GF-D8 (cell line): ENCODE measurements around the gene EFTUD2.

ENCODE experiments used
- DNase-seq: peaks from one replicate; lab custom pipeline; 2025; lab: John Stamatoyannopoulos, UW

Gene EFTUD2

GRCh38 chr17:44887971-44888954 is 11.0 kb downstream of the EFTUD2 start:
- peak; percentile 79 for DNase-seq

DNA sequence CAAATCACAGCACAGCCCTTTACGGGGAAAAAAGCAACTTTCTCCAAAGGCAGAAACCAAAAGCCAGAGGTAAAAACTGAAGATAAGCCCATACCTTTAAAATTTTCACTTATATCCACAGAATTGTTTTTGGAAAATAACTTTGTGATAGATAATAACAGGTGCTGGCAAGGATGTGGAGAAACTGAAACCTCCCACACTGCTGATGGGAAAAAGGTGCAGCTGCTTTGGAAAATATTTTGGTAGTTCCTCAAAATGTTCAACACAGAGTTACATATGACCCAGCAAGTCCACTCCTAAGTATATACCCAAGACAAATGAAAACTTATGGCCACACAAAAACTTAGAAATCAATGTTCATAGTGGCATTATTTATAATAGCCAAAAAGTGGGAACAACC is 12.2 kb downstream of the EFTUD2 start:
- DNase-seq: peak; percentile 39

DNA sequence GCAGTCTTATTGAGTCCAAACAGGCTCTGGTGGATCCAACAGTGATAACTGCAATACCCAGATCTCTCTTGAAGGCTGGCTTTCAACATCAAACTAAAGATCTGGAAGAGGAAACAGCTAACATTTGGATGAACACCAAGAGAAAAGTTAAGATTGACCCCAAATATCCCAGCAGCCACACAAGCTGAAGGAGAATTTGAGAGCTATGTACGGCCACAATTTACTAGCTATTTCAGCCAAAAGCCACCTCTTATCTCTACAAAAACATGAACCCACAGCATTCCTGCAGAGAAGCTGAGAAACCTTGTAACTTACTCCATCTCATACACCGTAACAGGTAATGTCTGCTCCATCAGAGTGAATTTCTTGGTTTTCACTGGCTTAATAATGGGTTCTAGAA is 14.3 kb downstream of the EFTUD2 start:
- no peak for DNase-seq

GRCh38 chr17:44881145-44881544 is 18.1 kb downstream of the EFTUD2 start:
- DNase-seq: no peak

DNA sequence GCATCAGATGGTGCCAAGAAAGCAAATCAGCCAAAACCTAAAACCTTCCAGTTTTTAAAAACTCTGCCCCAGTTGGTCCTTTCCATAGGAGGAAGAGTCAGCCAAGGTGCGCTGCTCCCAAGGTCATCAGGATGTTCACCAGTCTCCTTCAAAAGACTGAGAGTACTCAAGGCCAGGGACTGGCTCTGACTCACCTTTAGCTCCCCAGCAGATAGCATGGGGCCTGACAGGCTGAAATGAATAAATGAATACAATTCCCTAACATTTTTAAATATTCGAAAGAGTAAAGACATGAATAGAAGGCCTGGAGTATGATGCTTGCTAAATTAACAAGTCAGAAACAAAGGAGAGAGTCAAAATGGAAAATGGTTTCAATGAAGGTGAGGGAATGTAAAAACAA is 19.2 kb downstream of the EFTUD2 start:
- DNase-seq: no peak

GRCh38 chr17:44879376-44879775 is 19.9 kb downstream of the EFTUD2 start:
- DNase-seq: no peak

- DNase-seq: peak; percentile 8
Measured at GRCh38 chr17:44878627-44879221, 20.5 kb downstream of the EFTUD2 start.

DNA sequence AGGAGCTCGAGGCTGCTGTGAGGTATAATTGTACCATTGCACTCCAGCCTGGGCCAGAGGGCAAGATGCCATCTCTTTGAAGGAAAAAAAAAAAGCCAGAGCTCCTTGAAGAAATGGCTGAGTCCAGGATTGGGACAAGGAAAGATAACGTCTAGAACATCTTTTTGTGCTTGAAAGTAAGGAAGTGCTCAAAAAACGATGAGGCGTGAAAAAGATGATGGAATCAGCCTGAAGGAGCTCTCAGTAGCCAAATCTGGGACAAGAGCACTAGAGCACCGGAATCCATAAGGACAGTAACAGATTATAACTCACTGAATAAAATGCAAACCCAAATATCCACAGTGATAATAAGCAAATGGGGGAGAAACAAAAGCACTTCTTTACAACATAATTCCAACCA is 22.1 kb downstream of the EFTUD2 start:
- no peak for DNase-seq

- DNase-seq: no peak
Measured at GRCh38 chr17:44875761-44876160, 23.5 kb downstream of the EFTUD2 start.

DNA sequence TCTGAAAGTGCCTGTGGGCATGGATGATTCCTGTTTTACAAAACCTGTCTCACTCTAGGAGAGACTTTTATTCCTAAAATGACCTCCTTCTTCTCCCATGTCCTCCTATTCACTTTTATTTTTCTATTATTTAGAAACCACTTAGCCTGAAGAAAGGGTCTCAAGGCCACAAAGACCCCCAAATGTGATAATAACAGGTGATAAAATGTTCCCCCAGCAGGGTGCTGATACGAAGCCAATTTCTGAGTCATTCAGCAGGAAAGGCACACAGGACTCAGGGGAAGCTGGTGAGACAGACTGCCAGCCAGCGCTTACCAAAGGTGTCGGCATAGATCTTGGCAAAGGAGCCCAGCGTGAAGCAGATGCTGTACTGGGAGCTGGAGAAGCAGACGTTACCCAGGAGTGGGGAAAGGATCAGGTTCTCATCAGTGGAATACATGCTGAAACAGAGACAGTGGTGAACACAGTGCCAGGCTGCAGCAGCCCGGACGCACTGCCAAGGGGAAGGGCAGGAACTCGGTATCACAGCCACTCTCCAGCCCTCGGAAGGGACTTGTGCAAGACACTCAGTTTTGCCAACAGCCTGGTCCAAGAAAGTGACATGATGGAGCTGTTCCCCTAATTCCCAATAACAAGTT is 27.0 kb downstream of the EFTUD2 start:
- DNase-seq: no peak

DNA sequence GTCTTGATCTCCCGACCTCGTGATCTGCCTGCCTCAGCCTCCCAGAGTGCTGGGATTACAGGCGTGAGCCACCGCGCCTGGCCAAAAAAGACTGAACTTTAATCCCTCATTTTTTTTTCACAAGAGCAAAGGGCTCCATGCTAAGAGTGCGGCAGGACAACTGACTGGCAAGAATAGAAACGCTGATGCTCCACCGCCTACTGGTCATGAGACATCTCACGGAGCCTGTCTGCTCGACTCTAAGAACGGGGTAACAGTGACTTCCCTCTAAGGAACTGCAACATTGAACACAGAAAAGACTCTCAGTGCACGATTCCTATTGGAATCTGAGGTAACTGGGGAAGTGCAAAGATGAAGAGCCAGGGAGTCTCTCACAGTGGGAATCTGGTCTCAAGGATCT is 27.7 kb downstream of the EFTUD2 start:
- no peak for DNase-seq

- no peak for DNase-seq
Measured at GRCh38 chr17:44867841-44868240, 31.4 kb downstream of the EFTUD2 start.

- DNase-seq: no peak
Measured at GRCh38 chr17:44865931-44866330, 33.3 kb downstream of the EFTUD2 start.

DNA sequence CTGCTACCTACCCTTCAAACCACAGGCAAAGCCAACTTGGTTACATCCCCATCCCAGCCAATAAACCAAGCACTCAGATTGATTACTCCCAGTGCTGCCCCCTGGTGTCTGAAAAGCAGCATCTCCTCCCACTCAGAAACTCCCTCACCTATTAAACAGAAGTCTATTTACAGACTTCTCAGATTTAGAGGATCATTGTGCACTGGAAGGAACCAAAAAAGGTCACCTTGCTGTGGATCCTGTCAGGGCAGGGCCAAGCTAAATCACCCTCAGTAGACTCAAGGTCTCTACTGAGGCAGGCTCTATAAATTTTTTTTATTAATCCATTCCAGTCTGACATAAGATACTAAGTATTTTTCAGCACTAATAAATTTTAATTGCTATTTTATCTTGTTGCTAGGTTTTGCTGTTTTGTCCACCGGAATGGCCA is 34.0 kb downstream of the EFTUD2 start:
- DNase-seq: peak; percentile 28

- DNase-seq: no peak
Measured at GRCh38 chr17:44864831-44865230, 34.4 kb downstream of the EFTUD2 start.

DNA sequence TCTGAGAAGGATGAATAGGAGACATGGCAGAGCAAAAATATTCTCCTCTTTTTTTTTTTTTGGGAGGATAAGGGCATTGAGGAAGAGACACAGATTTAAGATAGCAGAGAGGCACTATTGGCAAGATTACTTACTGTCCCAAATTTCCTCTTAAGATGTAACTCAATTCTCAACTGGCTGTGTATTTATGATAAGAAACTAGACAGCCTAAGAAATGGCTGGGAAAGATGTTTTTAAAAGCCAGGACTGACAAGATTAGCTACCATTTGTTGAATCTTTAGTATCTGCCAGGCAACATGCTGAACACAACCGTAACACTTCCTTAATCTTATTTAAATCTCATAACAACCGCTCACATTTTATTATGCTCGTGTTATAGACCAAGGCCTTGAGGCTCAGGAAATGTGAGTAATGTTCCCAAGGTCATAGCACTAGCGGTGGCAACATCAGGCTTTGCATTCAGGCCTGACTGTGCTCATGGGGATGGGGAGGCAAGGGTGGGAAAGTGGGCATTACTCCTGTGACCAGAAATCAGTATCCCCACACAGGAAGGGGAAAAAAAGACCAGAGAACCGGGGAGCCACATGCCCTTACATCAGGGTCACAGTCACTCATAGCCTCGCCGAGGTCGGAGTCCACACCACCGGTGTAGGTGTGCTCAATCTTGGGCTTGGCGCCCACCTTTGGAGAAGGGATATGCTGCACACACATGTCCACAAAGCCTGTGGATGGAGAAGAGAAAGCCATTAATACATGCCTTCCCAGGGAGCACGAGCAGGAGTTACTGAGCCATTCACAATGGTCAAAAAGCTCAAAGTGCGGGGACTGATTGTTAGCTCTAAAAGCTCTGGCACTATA is 36.0 kb downstream of the EFTUD2 start:
- DNase-seq: no peak

DNA sequence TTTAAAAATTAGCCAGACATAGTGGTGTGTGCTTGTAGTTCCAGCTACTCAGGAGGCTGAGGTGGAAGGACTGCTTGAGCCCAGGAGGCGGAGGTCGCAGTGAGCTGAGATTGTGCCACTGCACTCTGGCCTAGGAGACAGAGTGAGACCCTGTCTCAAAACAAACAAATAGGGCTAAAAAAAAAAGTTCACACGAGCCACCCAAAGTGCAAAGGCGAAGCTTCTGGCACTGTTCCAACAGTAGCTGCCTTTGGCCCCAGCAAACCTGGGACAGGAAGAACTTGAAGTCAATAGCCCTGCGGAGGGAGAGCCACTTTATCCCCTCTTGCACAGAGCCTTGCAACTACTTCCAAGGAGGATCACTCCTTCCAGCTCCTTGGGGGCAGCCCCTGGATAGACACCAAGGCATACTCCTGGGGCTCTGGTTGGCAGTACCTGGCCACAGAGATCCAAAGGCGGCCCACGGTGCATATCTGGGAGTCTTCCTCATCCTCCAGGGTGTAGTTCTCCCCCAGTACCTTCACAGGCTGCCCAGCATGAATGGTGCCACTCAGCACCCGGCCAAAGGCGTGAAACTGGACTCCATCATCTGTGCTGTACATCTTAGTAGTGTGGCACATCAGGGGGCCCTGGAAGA is 36.8 kb downstream of the EFTUD2 start:
- DNase-seq: no peak

- no peak for DNase-seq
Measured at GRCh38 chr17:44859701-44860100, 39.5 kb downstream of the EFTUD2 start.

- no peak for DNase-seq
Measured at GRCh38 chr17:44854192-44854591, 45.1 kb downstream of the EFTUD2 start.

- DNase-seq: no peak
Measured at GRCh38 chr17:44850612-44851011, 48.6 kb downstream of the EFTUD2 start.

DNA sequence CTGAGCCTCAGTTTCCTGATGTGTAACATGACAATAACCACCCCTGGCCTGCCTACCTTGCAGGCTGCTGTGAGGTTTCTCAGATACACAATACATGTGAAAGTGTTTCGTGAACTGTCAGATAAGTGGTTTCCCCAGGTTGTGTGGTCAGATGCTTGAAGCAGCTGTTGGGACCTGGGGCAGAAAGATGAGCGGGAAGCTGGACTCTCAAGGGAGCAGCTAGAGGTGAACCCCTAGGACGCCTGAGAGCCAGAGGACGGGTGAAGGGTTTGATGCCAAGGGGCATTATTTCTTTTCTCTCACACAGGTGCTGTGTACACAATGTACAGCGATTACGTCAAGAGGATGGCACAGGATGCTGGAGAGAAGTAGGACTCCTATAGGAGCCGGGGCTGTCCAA is 49.2 kb downstream of the EFTUD2 start:
- no peak for DNase-seq
